GM13977 (cell line): ENCODE data around the gene PLA2G5.
A peak's percentile ranks its signal among the peaks of the same experiment; 100 is the strongest.

Source experiments
- DNase-seq: peaks from one replicate; pipeline ENCODE4 v3.0.0; 2012; ENCODE audit warnings: low spot score
- CTCF ChIP-seq: IDR thresholded peaks from 2 replicates; pipeline ENCODE4 v1.5.1; 2012; ENCODE audit warnings: mild to moderate bottlenecking, control low read depth; ENCODE audit not compliant: insufficient read depth; ENCODE audit errors: extremely low read depth, missing control alignments
- in situ Hi-C: fragments of 300-500 bp; cut with MboI; formaldehyde crosslinking; loops from one replicate; pipeline ENCODE4 v1.12.0; 2022; ENCODE audit warnings: low sequenced_read_pairs, low pct_unique_long_range_greater_than_20kb, mixed read lengths, inconsistent platforms; ENCODE audit not compliant: unreplicated experiment

Gene PLA2G5

GRCh38 chr1:20074055-20074724 lies 4.2 kb downstream of the PLA2G5 start:
- TF ChIP-seq CTCF: no peak
- in situ Hi-C loops: no loop called here
- no peak for DNase-seq

- DNase-seq: no peak
- in situ Hi-C loops: no loop called here
- no peak for TF ChIP-seq CTCF
These were observed 4.8 kb downstream of the PLA2G5 start for GRCh38 chr1:20074725-20075171.

- in situ Hi-C loops: no loop called here
- no peak for DNase-seq
- no peak for TF ChIP-seq CTCF
These were observed 5.4 kb downstream of the PLA2G5 start for GRCh38 chr1:20075345-20075744.

GRCh38 chr1:20076223-20076622 lies 6.2 kb downstream of the PLA2G5 start:
- in situ Hi-C loops: no loop called here
- no peak for DNase-seq
- no peak for TF ChIP-seq CTCF

GRCh38 chr1:20076710-20077461 lies 6.9 kb downstream of the PLA2G5 start:
- no peak for TF ChIP-seq CTCF
- in situ Hi-C loops: no loop called here
- peak; percentile 36 for DNase-seq

GRCh38 chr1:20078171-20078651 lies 8.2 kb downstream of the PLA2G5 start:
- in situ Hi-C loops: no loop called here
- peak; percentile 32 for DNase-seq
- TF ChIP-seq CTCF: no peak
